Natural killer cell (primary cell): ENCODE measurements around the gene LUZP4. TPM values are rescaled to one million over a fixed set of nuclear protein-coding genes. Genes with fewer than 3 reads are reported as not detected.

Experiments
- ATAC-seq, 3 donors: fragments of 150-1000 bp in 2 of 3; fragments of 200-7000 bp in 1 of 3; cut with Tn5 transposase; 1 replicate in 1 of 3; 2 replicates in 2 of 3; pipeline ENCODE4 v1.10.0; 2021; ENCODE audit warnings: mild to moderate bottlenecking in 2 of 3, moderate library complexity in 2 of 3
- DNase-seq, 2 donors: peaks; one replicate each; pipeline versions ENCODE4 v3.0.0 to v3.0.0-alpha.2; 2013 to 2021; ENCODE audit warnings: mixed read lengths in 1 of 2
- H3K27ac ChIP-seq: one replicate; pipeline ENCODE4 v1.5.1; 2013; ENCODE audit warnings: mild to moderate bottlenecking, low read length
- H3K27me3 ChIP-seq: one replicate; pipeline ENCODE4 v1.6.1; 2013; ENCODE audit warnings: low read length; ENCODE audit not compliant: control insufficient read depth, insufficient read depth
- H3K36me3 ChIP-seq: one replicate; pipeline ENCODE4 v1.6.1; 2013; ENCODE audit warnings: low read length; ENCODE audit not compliant: control insufficient read depth, insufficient read depth
- H3K4me1 ChIP-seq: one replicate; pipeline ENCODE4 v1.6.1; 2013; ENCODE audit warnings: low read length; ENCODE audit not compliant: control insufficient read depth, insufficient read depth
- H3K4me3 ChIP-seq: one replicate; pipeline ENCODE4 v1.5.1; 2013; ENCODE audit warnings: low read length
- H3K9me3 ChIP-seq: one replicate; pipeline ENCODE4 v1.6.1; 2013; ENCODE audit warnings: low read length; ENCODE audit not compliant: control insufficient read depth, insufficient read depth
- H3K27ac Mint-ChIP-seq, 2 donors: one replicate each; pipeline ENCODE4 v1.8.0; 2022; ENCODE audit warnings: mild to moderate bottlenecking in 2 of 2, mixed read lengths in 2 of 2, moderate library complexity in 1 of 2
- H3K27me3 Mint-ChIP-seq, 2 donors: one replicate each; pipeline ENCODE4 v1.8.0; 2022; ENCODE audit warnings: low read depth in 2 of 2, mixed read lengths in 2 of 2
- H3K36me3 Mint-ChIP-seq: one replicate; pipeline ENCODE4 v1.8.0; 2022; ENCODE audit warnings: mixed read lengths
- H3K4me1 Mint-ChIP-seq, 2 donors: one replicate each; pipeline ENCODE4 v1.8.0; 2022; ENCODE audit warnings: mixed read lengths in 2 of 2
- H3K4me3 Mint-ChIP-seq: one replicate; pipeline ENCODE4 v1.8.0; 2022; ENCODE audit warnings: mild to moderate bottlenecking, moderate library complexity, mixed read lengths
- H3K9me3 Mint-ChIP-seq, 2 donors: one replicate each; pipeline ENCODE4 v1.8.0; 2022; ENCODE audit warnings: mixed read lengths in 2 of 2
- WGBS: methylation state at CpG from one replicate; pipeline ENCODE4 v1.1.7; 2013; ENCODE audit warnings: missing lambda C conversion rate; ENCODE audit not compliant: insufficient coverage; 5-methylcytosine and 5-hydroxymethylcytosine counted together
- intact Hi-C: fragments of 100-400 bp; cut with micrococcal nuclease; formaldehyde crosslinking; loops from one replicate; pipeline ENCODE4 v1.14.2; 2022
- total RNA-seq, 4 donors: library from RNA; stranded (reverse); fragments of 120-200 nt in 1 of 4; gene quantifications; one replicate each; pipeline versions ENCODE4 v1.2.3 to v1.2.4, GENCODE V29; 2013 to 2022
- TF ChIP-seq, protein P1 (sequence below): fragments of 200-600 bp; IDR thresholded peaks from one replicate; pipeline ENCODE4 v1.8.0; 2022; ENCODE audit warnings: antibody characterized with exemption

LUZP4 gene
- total RNA-seq, 3 donors from 2014 or later (not counting 1 experiment from before 2014, with no cell fraction given) = not detected

- TF ChIP-seq, protein P1, sequence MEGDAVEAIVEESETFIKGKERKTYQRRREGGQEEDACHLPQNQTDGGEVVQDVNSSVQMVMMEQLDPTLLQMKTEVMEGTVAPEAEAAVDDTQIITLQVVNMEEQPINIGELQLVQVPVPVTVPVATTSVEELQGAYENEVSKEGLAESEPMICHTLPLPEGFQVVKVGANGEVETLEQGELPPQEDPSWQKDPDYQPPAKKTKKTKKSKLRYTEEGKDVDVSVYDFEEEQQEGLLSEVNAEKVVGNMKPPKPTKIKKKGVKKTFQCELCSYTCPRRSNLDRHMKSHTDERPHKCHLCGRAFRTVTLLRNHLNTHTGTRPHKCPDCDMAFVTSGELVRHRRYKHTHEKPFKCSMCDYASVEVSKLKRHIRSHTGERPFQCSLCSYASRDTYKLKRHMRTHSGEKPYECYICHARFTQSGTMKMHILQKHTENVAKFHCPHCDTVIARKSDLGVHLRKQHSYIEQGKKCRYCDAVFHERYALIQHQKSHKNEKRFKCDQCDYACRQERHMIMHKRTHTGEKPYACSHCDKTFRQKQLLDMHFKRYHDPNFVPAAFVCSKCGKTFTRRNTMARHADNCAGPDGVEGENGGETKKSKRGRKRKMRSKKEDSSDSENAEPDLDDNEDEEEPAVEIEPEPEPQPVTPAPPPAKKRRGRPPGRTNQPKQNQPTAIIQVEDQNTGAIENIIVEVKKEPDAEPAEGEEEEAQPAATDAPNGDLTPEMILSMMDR = no peak
- 100% methylated on average over 5 of the region's 5 CpGs for WGBS
Measured at GRCh38 chrX:115337491-115338144, 48.1 kb downstream of the LUZP4 start.

GRCh38 chrX:115339441-115340025, 50.0 kb downstream of the LUZP4 start:
- Histone ChIP-seq H3K27me3 (no peaks in the 10 kb centered on the region), H3K27ac (no peak overlapping the region), H3K36me3 (no peaks in the 10 kb centered on the region), H3K4me3 (no peak overlapping the region), H3K4me1 (no peaks in the 10 kb centered on the region), H3K9me3 (no peaks in the 10 kb centered on the region)
- TF ChIP-seq, protein P1 = no peak
- intact Hi-C loops = no loop called here
- no peak overlapping the region for H3K4me3 Mint-ChIP-seq
- H3K9me3 Mint-ChIP-seq = no peaks in the 10 kb centered on the region
- H3K27ac Mint-ChIP-seq = no peak overlapping the region
- H3K4me1 Mint-ChIP-seq = no peaks in the 10 kb centered on the region
- WGBS = 93% methylated on average over 2 of the region's 3 CpGs
- no peak for DNase-seq
- H3K27me3 Mint-ChIP-seq = peaks cover 0 to 29% of the 10 kb centered on the region in 2 donors
- H3K36me3 Mint-ChIP-seq = no peaks in the 10 kb centered on the region
- no peak for ATAC-seq

More at GRCh38 chrX:115337491-115338144, 48.1 kb downstream of the LUZP4 start:
- H3K9me3 Mint-ChIP-seq = no peaks in the 10 kb centered on the region
- H3K27me3 Mint-ChIP-seq = peaks cover 0 to 38% of the 10 kb centered on the region in 2 donors
- Histone ChIP-seq H3K27me3 (no peaks in the 10 kb centered on the region), H3K4me1 (no peaks in the 10 kb centered on the region), H3K36me3 (no peaks in the 10 kb centered on the region), H3K4me3 (no peak overlapping the region), H3K9me3 (no peaks in the 10 kb centered on the region), H3K27ac (no peak overlapping the region)
- H3K27ac Mint-ChIP-seq = no peak overlapping the region
- H3K4me3 Mint-ChIP-seq = no peak overlapping the region
- no peaks in the 10 kb centered on the region for H3K4me1 Mint-ChIP-seq
- ATAC-seq (no peak), DNase-seq (no peak)
- H3K36me3 Mint-ChIP-seq = no peaks in the 10 kb centered on the region
- intact Hi-C loops = no loop called here

DNA sequence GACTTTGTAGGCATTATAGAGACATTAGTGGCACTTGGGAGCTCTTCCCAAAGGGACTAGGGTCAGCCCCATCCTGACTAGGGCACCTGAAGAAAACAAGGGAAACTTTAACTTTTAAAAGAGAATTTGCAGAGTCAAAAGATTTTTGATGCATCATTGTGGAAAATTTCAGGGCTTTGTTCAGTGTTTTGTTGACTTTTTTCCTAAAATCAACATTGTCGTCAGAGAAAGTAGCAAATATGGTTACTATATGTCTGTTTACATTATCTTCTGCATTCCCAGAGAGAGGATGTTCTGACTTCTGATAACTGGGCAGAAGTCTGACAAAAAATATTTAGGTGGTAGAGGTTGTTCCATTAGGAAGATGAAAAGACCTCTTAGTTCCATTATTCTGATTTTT, 51.9 kb downstream of the LUZP4 start:
- intact Hi-C loops = no loop called here
- ATAC-seq (no peak), DNase-seq (no peak)
- Histone ChIP-seq H3K27me3 (no peaks in the 10 kb centered on the region), H3K27ac (no peak overlapping the region), H3K4me3 (no peak overlapping the region), H3K4me1 (no peaks in the 10 kb centered on the region), H3K36me3 (no peaks in the 10 kb centered on the region), H3K9me3 (no peaks in the 10 kb centered on the region)
- Mint-ChIP-seq H3K4me3 (no peak overlapping the region), H3K9me3 (no peaks in the 10 kb centered on the region), H3K36me3 (no peaks in the 10 kb centered on the region), H3K27me3 (peaks cover 0 to 22% of the 10 kb centered on the region in 2 donors), H3K4me1 (no peaks in the 10 kb centered on the region), H3K27ac (no peak overlapping the region)
- TF ChIP-seq, protein P1 = no peak
- no CpG with 5 or more reads among the region's 1 CpG for WGBS
